NOMO-1 (cell line): ENCODE results near the gene PIGN.

Experiments
- DNase-seq, 2 experiments: peaks; one replicate each; lab custom pipeline; 2025; ENCODE audit not compliant: unreplicated experiment in 2 of 2; lab: John Stamatoyannopoulos, UW

The PIGN gene

GRCh38 chr18:62024983-62025382 is 161.9 kb downstream of the PIGN start:
- DNase-seq, result no peak

GRCh38 chr18:62023536-62023935 is 163.3 kb downstream of the PIGN start:
- no peak for DNase-seq

GRCh38 chr18:62018759-62019041 is 168.2 kb downstream of the PIGN start:
- DNase-seq, result no peak

GRCh38 chr18:62018034-62018758 is 168.7 kb downstream of the PIGN start:
- DNase-seq, result no peak

- no peak for DNase-seq
Measured at GRCh38 chr18:62017618-62018017, 169.2 kb downstream of the PIGN start.

GRCh38 chr18:62011416-62011815 is 175.4 kb downstream of the PIGN start:
- no peak for DNase-seq

- no peak for DNase-seq
Measured at GRCh38 chr18:62009521-62009920, 177.3 kb downstream of the PIGN start.

GRCh38 chr18:62001396-62001795 is 185.5 kb downstream of the PIGN start:
- DNase-seq, result no peak

GRCh38 chr18:61998957-61999356 is 187.9 kb downstream of the PIGN start:
- peak in 1 of 2 experiments; percentile 42 for DNase-seq

- no peak for DNase-seq
Measured at GRCh38 chr18:61998335-61998734, 188.5 kb downstream of the PIGN start.

- DNase-seq, result no peak
Measured at GRCh38 chr18:61995618-61996017, 191.2 kb downstream of the PIGN start.

GRCh38 chr18:61993831-61994230 is 193.0 kb downstream of the PIGN start:
- no peak for DNase-seq

- DNase-seq, result peak; percentile 61 to 88
Measured at GRCh38 chr18:61992923-61993322, 193.9 kb downstream of the PIGN start.

GRCh38 chr18:61992285-61992684 is 194.6 kb downstream of the PIGN start:
- no peak for DNase-seq

- no peak for DNase-seq
Measured at GRCh38 chr18:61991836-61992235, 195.0 kb downstream of the PIGN start.

GRCh38 chr18:61991201-61991600 is 195.7 kb downstream of the PIGN start:
- no peak for DNase-seq
